Peyer's patch (tissue), 4 donors: Measurements from ENCODE around the gene EME2. TPM values are rescaled to one million over a fixed set of nuclear protein-coding genes. Genes with fewer than 3 reads are reported as not detected.

Experiments used
- DNase-seq, 3 donors: peaks; one replicate each; pipeline ENCODE4 v3.0.0-alpha.2; 2017 to 2019
- H3K27ac ChIP-seq, 4 donors: fragments of 200-600 bp; sonication (generic); one replicate each; pipeline ENCODE4 v1.5.1; 2016 to 2019
- H3K27me3 ChIP-seq, 2 donors: fragments of 200-600 bp; sonication (generic); one replicate each; pipeline ENCODE4 v1.5.1; 2019
- H3K36me3 ChIP-seq, 3 donors: fragments of 200-600 bp; sonication (generic); one replicate each; pipeline ENCODE4 v1.5.1; 2016 to 2019
- H3K4me1 ChIP-seq, 4 donors: fragments of 200-600 bp; sonication (generic); one replicate each; pipeline ENCODE4 v1.5.1; 2016 to 2019
- H3K4me3 ChIP-seq, 4 donors: fragments of 200-600 bp; sonication (generic); 1 replicate in 3 of 4; 2 replicates in 1 of 4; pipeline ENCODE4 v1.5.1; 2016 to 2019; ENCODE audit warnings: mild to moderate bottlenecking in 1 of 4
- H3K9me3 ChIP-seq, 4 donors: fragments of 200-600 bp; sonication (generic); one replicate each; pipeline ENCODE4 v1.5.1; 2016 to 2019; ENCODE audit warnings: mild to moderate bottlenecking in 1 of 4
- POLR2A ChIP-seq, 2 donors: fragments of 450-650 bp; IDR thresholded peaks; one replicate each; pipeline ENCODE4 v1.5.1; 2017; ENCODE audit warnings: antibody characterized with exemption in 2 of 2, mild to moderate bottlenecking in 2 of 2, moderate library complexity in 2 of 2
- total RNA-seq, 4 donors: library from RNA; depleted of rRNA; stranded (reverse); fragments of >200 nt; gene quantifications; one replicate each; pipeline ENCODE4 v1.1.0, GENCODE V29; 2016
- TF ChIP-seq, protein P1 (sequence below), 6 experiments: fragments of 450-650 bp in 4 of 6; fragments of 200-600 bp in 2 of 6; sonication (generic) in 1 of 6; IDR thresholded peaks; one replicate each; pipeline ENCODE4 v1.5.1; 2017 to 2019; ENCODE audit warnings: antibody characterized with exemption in 6 of 6, mild to moderate bottlenecking in 3 of 6, moderate library complexity in 1 of 6

The EME2 gene
- total RNA-seq, 4 donors from 2014 or later: 54.6 to 99.9 (median 67.0) TPM

DNA sequence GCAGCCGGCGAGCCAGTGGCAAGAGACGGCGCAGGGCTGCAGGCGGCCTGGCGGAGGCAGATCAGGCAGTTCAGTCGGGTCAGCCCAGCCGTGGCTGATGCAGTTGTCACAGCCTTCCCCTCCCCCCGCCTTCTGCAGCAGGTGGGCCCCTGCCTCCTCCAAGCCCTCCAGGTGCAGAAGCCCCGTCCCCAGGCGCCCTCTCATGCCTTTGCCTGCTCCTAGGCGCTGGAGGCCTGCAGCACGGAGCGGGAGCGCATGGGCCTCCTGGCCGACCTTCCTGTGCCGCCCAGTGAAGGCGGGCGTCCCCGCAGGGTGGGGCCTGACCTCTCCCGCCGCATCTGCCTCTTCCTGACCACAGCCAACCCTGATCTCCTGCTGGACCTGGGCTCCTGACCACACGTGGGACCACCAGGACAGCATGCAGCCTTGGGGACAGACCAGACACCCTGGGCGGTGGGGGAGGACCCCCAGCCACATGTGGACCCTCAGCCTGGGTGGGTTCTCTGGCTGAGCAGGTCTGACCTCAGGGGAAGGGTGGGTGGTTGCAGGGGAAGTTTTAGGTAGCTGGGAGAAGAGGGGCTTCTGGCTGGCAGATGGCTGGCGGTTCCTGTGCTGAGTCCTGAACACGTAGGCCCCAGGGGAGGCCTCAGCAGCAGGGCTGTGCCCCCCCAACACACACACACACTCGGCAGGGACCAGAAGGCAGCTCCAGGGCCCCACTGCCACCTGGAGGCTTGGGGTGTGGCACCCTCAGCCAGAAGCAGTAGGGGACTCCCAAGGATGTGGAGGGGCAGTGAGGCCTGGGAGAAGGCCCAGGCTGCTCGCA is 3.4 kb downstream of the EME2 start:
- Histone ChIP-seq H3K27me3 (no peaks in the 10 kb centered on the region), H3K36me3 (peaks cover 0 to 52% (median 0%) of the 10 kb centered on the region in 3 donors), H3K4me1 (peaks cover 0 to 33% (median 11%) of the 10 kb centered on the region in 4 donors), H3K4me3 (no peak overlapping the region), H3K9me3 (no peaks in the 10 kb centered on the region), H3K27ac (no peak overlapping the region)
- TF ChIP-seq POLR2A (IDR thresholded peaks at IDR 0.05): no peak
- TF ChIP-seq, protein P1, sequence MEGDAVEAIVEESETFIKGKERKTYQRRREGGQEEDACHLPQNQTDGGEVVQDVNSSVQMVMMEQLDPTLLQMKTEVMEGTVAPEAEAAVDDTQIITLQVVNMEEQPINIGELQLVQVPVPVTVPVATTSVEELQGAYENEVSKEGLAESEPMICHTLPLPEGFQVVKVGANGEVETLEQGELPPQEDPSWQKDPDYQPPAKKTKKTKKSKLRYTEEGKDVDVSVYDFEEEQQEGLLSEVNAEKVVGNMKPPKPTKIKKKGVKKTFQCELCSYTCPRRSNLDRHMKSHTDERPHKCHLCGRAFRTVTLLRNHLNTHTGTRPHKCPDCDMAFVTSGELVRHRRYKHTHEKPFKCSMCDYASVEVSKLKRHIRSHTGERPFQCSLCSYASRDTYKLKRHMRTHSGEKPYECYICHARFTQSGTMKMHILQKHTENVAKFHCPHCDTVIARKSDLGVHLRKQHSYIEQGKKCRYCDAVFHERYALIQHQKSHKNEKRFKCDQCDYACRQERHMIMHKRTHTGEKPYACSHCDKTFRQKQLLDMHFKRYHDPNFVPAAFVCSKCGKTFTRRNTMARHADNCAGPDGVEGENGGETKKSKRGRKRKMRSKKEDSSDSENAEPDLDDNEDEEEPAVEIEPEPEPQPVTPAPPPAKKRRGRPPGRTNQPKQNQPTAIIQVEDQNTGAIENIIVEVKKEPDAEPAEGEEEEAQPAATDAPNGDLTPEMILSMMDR (IDR thresholded peaks at IDR 0.05): no peak
- no peak for DNase-seq

DNA sequence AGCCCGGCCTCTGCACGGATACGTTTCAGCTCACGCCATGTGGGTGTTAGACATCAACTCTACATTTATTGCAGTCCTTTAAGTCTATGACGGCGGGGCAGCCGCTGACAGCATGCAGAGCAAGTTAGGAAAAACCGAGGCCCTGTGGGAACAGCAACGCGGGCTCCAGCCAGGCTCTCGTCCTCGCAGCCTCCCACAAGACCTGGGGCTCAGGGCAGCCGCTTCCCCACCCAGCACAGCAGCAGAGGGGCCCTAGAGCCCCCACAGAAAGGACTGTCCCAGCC is 4.0 kb downstream of the EME2 start:
- no peaks in the 10 kb centered on the region for H3K27me3 ChIP-seq
- peaks cover 3 to 38% (median 15%) of the 10 kb centered on the region in 4 donors for H3K4me1 ChIP-seq
- H3K27ac ChIP-seq: no peak overlapping the region
- no peak for DNase-seq
- TF ChIP-seq POLR2A (IDR thresholded peaks at IDR 0.05): no peak
- TF ChIP-seq, protein P1 (IDR thresholded peaks at IDR 0.05): no peak
- no peaks in the 10 kb centered on the region for H3K9me3 ChIP-seq
- peaks cover 0 to 52% (median 0%) of the 10 kb centered on the region in 3 donors for H3K36me3 ChIP-seq
- no peak overlapping the region for H3K4me3 ChIP-seq

DNA sequence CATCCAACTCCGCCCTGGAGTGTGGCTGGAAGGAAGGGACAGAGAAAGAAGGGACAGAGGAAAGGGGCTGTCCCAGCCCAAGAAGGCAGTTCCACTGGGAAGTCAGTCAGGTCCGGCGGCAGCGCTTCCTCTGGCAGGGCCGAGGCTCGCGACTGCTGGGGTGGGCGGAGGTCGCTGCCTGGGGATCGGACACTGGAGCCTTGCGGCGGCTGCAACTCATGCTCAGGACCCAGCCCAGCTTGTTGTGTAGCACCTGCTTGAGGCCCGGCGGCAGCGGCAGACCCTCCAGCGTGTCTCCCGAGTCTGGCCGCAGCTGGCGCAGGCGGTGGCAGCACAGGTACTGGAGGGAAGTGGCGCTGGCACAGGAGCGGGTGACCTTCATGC is 4.4 kb downstream of the EME2 start:
- Histone ChIP-seq H3K36me3 (peaks cover 0 to 52% (median 0%) of the 10 kb centered on the region in 3 donors), H3K4me1 (peaks cover 3 to 39% (median 15%) of the 10 kb centered on the region in 4 donors)
- no peak for TF ChIP-seq POLR2A (IDR thresholded peaks at IDR 0.05)
- TF ChIP-seq, protein P1 (IDR thresholded peaks at IDR 0.05): no peak

DNA sequence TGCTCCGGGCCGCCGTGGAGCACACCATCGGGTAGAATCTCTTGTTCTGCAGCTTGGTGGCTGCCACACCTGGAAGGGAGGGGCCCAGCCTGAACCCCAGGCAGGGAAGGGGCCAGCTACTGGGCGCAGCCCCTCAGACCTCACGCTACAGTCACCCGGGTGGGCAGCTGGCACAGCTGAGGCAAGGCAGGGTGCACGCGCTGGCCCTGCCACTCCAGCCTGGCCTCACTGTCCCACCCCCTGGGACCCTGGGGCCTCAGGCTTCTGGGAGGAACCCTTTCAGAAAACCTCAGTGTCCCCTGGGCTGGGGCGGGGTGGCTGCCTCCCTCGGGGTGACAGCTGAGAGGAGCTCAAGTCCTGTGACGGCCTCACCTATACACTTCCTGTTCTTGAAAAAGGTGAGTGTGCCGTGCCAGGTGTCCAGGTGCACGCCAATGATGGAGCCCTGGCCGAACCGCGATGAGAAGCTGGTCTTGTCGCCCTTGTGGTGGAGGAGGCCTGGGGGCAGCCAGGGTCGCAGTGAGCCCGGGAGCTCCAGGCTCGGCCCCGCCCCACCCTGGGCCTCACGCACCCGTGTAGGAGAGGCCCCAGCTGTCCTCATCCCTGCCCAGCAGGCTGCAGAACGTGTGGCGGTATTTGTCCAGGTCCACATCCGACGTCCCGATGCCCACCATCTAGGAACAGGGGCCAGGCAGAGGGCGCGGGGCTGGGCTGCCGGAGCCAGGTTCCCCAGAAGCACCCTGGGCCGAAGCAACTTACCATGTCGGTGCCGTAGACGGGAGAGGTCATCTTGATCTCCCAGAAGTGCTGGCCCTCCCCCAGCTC is 5.0 kb downstream of the EME2 start:
- no peak for DNase-seq
- Histone ChIP-seq H3K27ac (no peak overlapping the region), H3K9me3 (no peaks in the 10 kb centered on the region), H3K4me1 (peaks cover 3 to 39% (median 13%) of the 10 kb centered on the region in 4 donors), H3K4me3 (no peak overlapping the region), H3K27me3 (no peaks in the 10 kb centered on the region), H3K36me3 (peaks cover 0 to 52% (median 0%) of the 10 kb centered on the region in 3 donors)
- TF ChIP-seq, protein P1 (IDR thresholded peaks at IDR 0.05): no peak
- TF ChIP-seq POLR2A (IDR thresholded peaks at IDR 0.05): no peak

More for the DNA sequence above, 4.4 kb downstream of the EME2 start:
- no peak for DNase-seq
- Histone ChIP-seq H3K27me3 (no peaks in the 10 kb centered on the region), H3K9me3 (no peaks in the 10 kb centered on the region), H3K27ac (no peak overlapping the region), H3K4me3 (no peak overlapping the region)

DNA sequence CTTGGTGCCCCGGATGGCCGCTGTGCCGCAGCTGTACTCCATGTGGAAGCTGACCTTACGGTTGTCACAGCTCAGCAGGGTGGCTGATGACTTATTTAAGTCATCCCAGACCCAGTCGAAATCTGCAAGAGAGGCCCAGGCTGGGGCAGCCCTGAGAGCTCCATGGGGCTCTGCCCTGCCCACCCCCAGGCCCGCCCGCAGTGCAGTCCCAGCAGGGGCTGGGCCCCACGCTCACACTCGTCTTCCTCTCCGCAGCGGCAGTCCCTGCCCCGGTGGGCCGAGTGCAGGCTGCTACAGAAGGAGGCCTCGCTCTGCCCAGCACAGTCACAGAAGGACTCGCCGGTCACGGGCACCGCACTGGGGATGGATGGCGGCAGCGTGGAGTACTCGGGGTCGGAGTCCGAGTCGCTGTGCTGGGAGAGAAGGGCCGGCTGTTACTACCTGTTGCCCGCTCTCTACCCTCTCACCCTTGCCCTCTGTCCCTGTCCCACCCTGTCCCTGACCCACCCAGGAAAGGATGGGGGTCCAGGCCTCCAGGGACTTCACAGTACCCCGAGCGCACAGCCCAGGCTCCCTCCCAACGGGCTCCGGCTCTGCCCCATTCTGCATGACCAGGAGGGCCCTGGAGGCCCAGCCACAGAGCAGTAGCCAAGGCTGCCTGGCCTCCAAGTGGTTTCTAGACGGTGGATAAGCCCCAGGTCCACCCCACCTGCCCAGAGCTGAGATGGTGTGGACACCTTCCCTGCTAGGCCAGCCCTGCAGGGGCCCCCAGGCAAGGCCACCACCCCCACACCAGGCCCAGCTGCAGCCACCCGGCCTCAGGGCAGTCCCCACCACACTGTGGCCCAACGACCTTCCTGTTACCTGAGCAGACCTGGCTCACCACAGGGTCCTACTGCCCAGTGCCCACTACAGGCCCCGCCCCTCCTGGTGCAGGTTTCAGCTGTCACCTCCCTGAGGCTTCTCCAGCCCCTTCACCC is 5.9 kb downstream of the EME2 start:
- Histone ChIP-seq H3K9me3 (no peaks in the 10 kb centered on the region), H3K4me1 (peaks cover 3 to 40% (median 13%) of the 10 kb centered on the region in 4 donors), H3K4me3 (no peak overlapping the region), H3K27me3 (no peaks in the 10 kb centered on the region), H3K36me3 (peaks cover 0 to 52% (median 0%) of the 10 kb centered on the region in 3 donors), H3K27ac (no peak overlapping the region)
- no peak for TF ChIP-seq POLR2A (IDR thresholded peaks at IDR 0.05)
- TF ChIP-seq, protein P1 (IDR thresholded peaks at IDR 0.05): no peak
- no peak for DNase-seq
